AG09309 (cell line): ENCODE results near the gene HMCN1.

ENCODE experiments used
- DNase-seq: peaks from one replicate; pipeline ENCODE4 v3.0.0-alpha.2; 2010; ENCODE audit warnings: low read depth
- H3K4me3 ChIP-seq: 2 replicates; pipeline ENCODE4 v1.5.1; 2011; ENCODE audit warnings: mild to moderate bottlenecking, low read depth, low read length, moderate library complexity; ENCODE audit not compliant: control insufficient read depth
- CTCF ChIP-seq: IDR thresholded peaks from 2 replicates; pipeline ENCODE4 v1.5.1; 2011; ENCODE audit warnings: mild to moderate bottlenecking, low read depth, low read length, inconsistent platforms; ENCODE audit not compliant: insufficient read depth, control insufficient read depth; ENCODE audit errors: missing control alignments

HMCN1 gene

GRCh38 chr1:186014370-186015037 is 280.3 kb downstream of the HMCN1 start:
- no peak for TF ChIP-seq CTCF
- H3K4me3 ChIP-seq, result no peak overlapping the region
- no peak for DNase-seq

- no peak overlapping the region for H3K4me3 ChIP-seq
- TF ChIP-seq CTCF, result no peak
- DNase-seq, result no peak
These were observed 282.7 kb downstream of the HMCN1 start for GRCh38 chr1:186016856-186017255.

- TF ChIP-seq CTCF, result no peak
- H3K4me3 ChIP-seq, result no peak overlapping the region
- DNase-seq, result no peak
These were observed 288.0 kb downstream of the HMCN1 start for GRCh38 chr1:186022184-186022583.

GRCh38 chr1:186026946-186027345 is 292.8 kb downstream of the HMCN1 start:
- no peak for DNase-seq
- TF ChIP-seq CTCF, result no peak
- H3K4me3 ChIP-seq, result no peak overlapping the region

GRCh38 chr1:186027621-186028020 is 293.4 kb downstream of the HMCN1 start:
- no peak for TF ChIP-seq CTCF
- DNase-seq, result no peak
- H3K4me3 ChIP-seq, result no peak overlapping the region

GRCh38 chr1:186030453-186030852 is 296.3 kb downstream of the HMCN1 start:
- no peak for TF ChIP-seq CTCF
- H3K4me3 ChIP-seq, result no peak overlapping the region
- DNase-seq, result no peak
